ENCODE results near the gene ZNF148.

Gene ZNF148

GRCh38 chr3:125294411-125294810 is 80.7 kb downstream of the ZNF148 start:
- TF ChIP-seq REST (IDR thresholded peaks at IDR 0.05; ENCODE audit: low read depth) = peak; percentile 69
- no peak for TF ChIP-seq TEAD4 (IDR thresholded peaks at IDR 0.05)

GRCh38 chr3:125292015-125292414 is 83.1 kb downstream of the ZNF148 start:
- no peak for TF ChIP-seq TEAD4 (IDR thresholded peaks at IDR 0.05)
- no peak for TF ChIP-seq TAF1 (IDR thresholded peaks at IDR 0.05; ENCODE audit: low read depth)
- no peak for TF ChIP-seq EGR1 (IDR thresholded peaks at IDR 0.05)
- TF ChIP-seq REST (IDR thresholded peaks at IDR 0.05; ENCODE audit: low read depth) = no peak
- no peak for TF ChIP-seq FOXM1 (IDR thresholded peaks at IDR 0.05; ENCODE audit: borderline replicate concordance, low read depth)
- TF ChIP-seq NFIC (IDR thresholded peaks at IDR 0.05) = no peak
- no peak for TF ChIP-seq RAD21 (IDR thresholded peaks at IDR 0.05; ENCODE audit: low read depth)
- TF ChIP-seq CREB1 (IDR thresholded peaks at IDR 0.05; ENCODE audit: low read depth) = no peak
- no peak for TF ChIP-seq CEBPB (IDR thresholded peaks at IDR 0.05)
- no peak for TF ChIP-seq ZBTB7A (IDR thresholded peaks at IDR 0.05; ENCODE audit: low read depth)
- no peak for TF ChIP-seq YY1 (IDR thresholded peaks at IDR 0.05; ENCODE audit: low read depth)
- TF ChIP-seq TCF12 (IDR thresholded peaks at IDR 0.05; ENCODE audit: low read depth) = no peak
- TF ChIP-seq EP300 (IDR thresholded peaks at IDR 0.05; ENCODE audit: borderline replicate concordance) = no peak
- no peak for TF ChIP-seq USF1 (IDR thresholded peaks at IDR 0.05)
- TF ChIP-seq MAX (IDR thresholded peaks at IDR 0.05) = no peak

- TF ChIP-seq CREB1 (IDR thresholded peaks at IDR 0.05; ENCODE audit: low read depth) (no peak), FOXM1 (IDR thresholded peaks at IDR 0.05; ENCODE audit: borderline replicate concordance, low read depth) (no peak), REST (IDR thresholded peaks at IDR 0.05; ENCODE audit: low read depth) (no peak), TAF1 (IDR thresholded peaks at IDR 0.05; ENCODE audit: low read depth) (no peak), MAX (IDR thresholded peaks at IDR 0.05) (no peak), TEAD4 (IDR thresholded peaks at IDR 0.05) (no peak), EP300 (IDR thresholded peaks at IDR 0.05; ENCODE audit: borderline replicate concordance) (no peak), EGR1 (IDR thresholded peaks at IDR 0.05) (no peak), ZBTB7A (IDR thresholded peaks at IDR 0.05; ENCODE audit: low read depth) (no peak), YY1 (IDR thresholded peaks at IDR 0.05; ENCODE audit: low read depth) (no peak), USF1 (IDR thresholded peaks at IDR 0.05) (no peak), CEBPB (IDR thresholded peaks at IDR 0.05) (no peak), RAD21 (IDR thresholded peaks at IDR 0.05; ENCODE audit: low read depth) (no peak), NFIC (IDR thresholded peaks at IDR 0.05) (no peak), TCF12 (IDR thresholded peaks at IDR 0.05; ENCODE audit: low read depth) (no peak)
These were observed 85.6 kb downstream of the ZNF148 start for GRCh38 chr3:125289429-125289981.

- no peak for TF ChIP-seq EGR1 (IDR thresholded peaks at IDR 0.05)
- no peak for TF ChIP-seq TCF12 (IDR thresholded peaks at IDR 0.05; ENCODE audit: low read depth)
- no peak for TF ChIP-seq MAX (IDR thresholded peaks at IDR 0.05)
- TF ChIP-seq YY1 (IDR thresholded peaks at IDR 0.05; ENCODE audit: low read depth) = no peak
- no peak for TF ChIP-seq CEBPB (IDR thresholded peaks at IDR 0.05)
- TF ChIP-seq ZBTB7A (IDR thresholded peaks at IDR 0.05; ENCODE audit: low read depth) = no peak
- TF ChIP-seq FOXM1 (IDR thresholded peaks at IDR 0.05; ENCODE audit: borderline replicate concordance, low read depth) = no peak
- no peak for TF ChIP-seq EP300 (IDR thresholded peaks at IDR 0.05; ENCODE audit: borderline replicate concordance)
- no peak for TF ChIP-seq NFIC (IDR thresholded peaks at IDR 0.05)
- no peak for TF ChIP-seq REST (IDR thresholded peaks at IDR 0.05; ENCODE audit: low read depth)
- no peak for TF ChIP-seq USF1 (IDR thresholded peaks at IDR 0.05)
- no peak for TF ChIP-seq TAF1 (IDR thresholded peaks at IDR 0.05; ENCODE audit: low read depth)
- TF ChIP-seq TEAD4 (IDR thresholded peaks at IDR 0.05) = no peak
- no peak for TF ChIP-seq CREB1 (IDR thresholded peaks at IDR 0.05; ENCODE audit: low read depth)
- no peak for TF ChIP-seq RAD21 (IDR thresholded peaks at IDR 0.05; ENCODE audit: low read depth)
These were observed 87.9 kb downstream of the ZNF148 start for GRCh38 chr3:125287248-125287647.

Measured in Ishikawa (cell line).